Fibroblast of lung (primary cell): ENCODE measurements around the gene CHST3. TPM values are rescaled to one million over a fixed set of nuclear protein-coding genes. Genes with fewer than 3 reads are reported as not detected.

Source experiments
- DNase-seq, 2 donors: peaks; one replicate each; pipeline versions ENCODE4 v3.0.0 to v3.0.0-alpha.2; 2010; ENCODE audit warnings: low read depth in 2 of 2
- H2AFZ ChIP-seq: 2 replicates; pipeline ENCODE4 v1.5.1; 2012; ENCODE audit warnings: low read length, control low read depth, inconsistent platforms
- H3K27ac ChIP-seq: 2 replicates; pipeline ENCODE4 v1.5.1; 2011; ENCODE audit warnings: low read length, control low read depth; ENCODE audit not compliant: insufficient read depth
- H3K27me3 ChIP-seq: 2 replicates; pipeline ENCODE4 v1.5.1; 2011; ENCODE audit warnings: mild to moderate bottlenecking, low read length; ENCODE audit not compliant: control insufficient read depth, insufficient read depth
- H3K36me3 ChIP-seq: 2 replicates; pipeline ENCODE4 v1.5.1; 2011; ENCODE audit warnings: low read length; ENCODE audit not compliant: control insufficient read depth, insufficient read depth
- H3K4me1 ChIP-seq: 2 replicates; pipeline ENCODE4 v1.5.1; 2011; ENCODE audit warnings: low read length; ENCODE audit not compliant: control insufficient read depth, insufficient read depth; ENCODE audit errors: extremely low read depth
- H3K4me2 ChIP-seq: 2 replicates; pipeline ENCODE4 v1.5.1; 2011; ENCODE audit warnings: low read length, control low read depth; ENCODE audit not compliant: insufficient read depth; ENCODE audit errors: extremely low read depth
- H3K4me3 ChIP-seq, 4 experiments: fragments of 200-600 bp in 1 of 4; sonication (generic) in 1 of 4; replicated peaks in 1 of 4; 2 replicates each; pipeline ENCODE4 v1.5.1; 2011 to 2016; ENCODE audit warnings: low read length in 4 of 4, low read depth in 3 of 4, mild to moderate bottlenecking in 3 of 4, control low read depth in 2 of 4, inconsistent platforms in 1 of 4, mixed read lengths in 1 of 4; ENCODE audit not compliant: insufficient read depth in 1 of 4; ENCODE audit errors: control extremely low read depth in 1 of 4
- H3K79me2 ChIP-seq: 2 replicates; pipeline ENCODE4 v1.5.1; 2012; ENCODE audit warnings: mild to moderate bottlenecking, low read length, inconsistent platforms; ENCODE audit not compliant: control insufficient read depth, insufficient read depth
- H3K9ac ChIP-seq: 2 replicates; pipeline ENCODE4 v1.5.1; 2011; ENCODE audit warnings: mild to moderate bottlenecking, low read length, control low read depth; ENCODE audit not compliant: insufficient read depth
- H3K9me3 ChIP-seq: 2 replicates; pipeline ENCODE4 v1.5.1; 2012; ENCODE audit warnings: low read depth, low read length; ENCODE audit not compliant: control insufficient read depth, insufficient read depth
- H4K20me1 ChIP-seq: 2 replicates; pipeline ENCODE4 v1.5.1; 2011; ENCODE audit warnings: low read length; ENCODE audit not compliant: control insufficient read depth, insufficient read depth; ENCODE audit errors: extremely low read depth
- CTCF ChIP-seq, 2 donors: IDR thresholded peaks in 1 of 2; conservative IDR thresholded peaks in 1 of 2; 1 replicate in 1 of 2; 2 replicates in 1 of 2; pipeline ENCODE4 v1.5.1; 2011 to 2012; ENCODE audit warnings: low read length in 2 of 2, control low read depth in 1 of 2, inconsistent platforms in 1 of 2, low read depth in 1 of 2, mild to moderate bottlenecking in 1 of 2
- EZH2 ChIP-seq: IDR thresholded peaks from 2 replicates; pipeline ENCODE4 v1.5.1; 2012; ENCODE audit warnings: low read length, control low read depth, mild to moderate bottlenecking; ENCODE audit errors: missing control alignments
- polyA plus RNA-seq, 2 donors: library from polyadenylated mRNA; depleted of rRNA in 1 of 2; stranded (reverse) in 1 of 2; unstranded in 1 of 2; fragments of >200 nt; gene quantifications; 2 replicates each; pipeline ENCODE4 v1.2.1, GENCODE V29; 2011 to 2012; ENCODE audit warnings: missing spikeins in 1 of 2
- total RNA-seq: library from RNA; depleted of rRNA; stranded (reverse); fragments of >200 nt; gene quantifications from 2 replicates; pipeline ENCODE4 v1.2.1, GENCODE V29; 2014

CHST3 gene
- total and polyA plus RNA-seq, 2 donors (not counting 1 experiment from before 2014, with no cell fraction given): 9.1 to 29.9 TPM

- Histone ChIP-seq H3K9ac (no peak overlapping the region), H4K20me1 (no peaks in the 10 kb centered on the region), H3K79me2 (peaks cover 40% of the 10 kb centered on the region), H3K36me3 (peaks cover 2% of the 10 kb centered on the region), H3K27me3 (no peaks in the 10 kb centered on the region), H3K9me3 (no peaks in the 10 kb centered on the region), H3K4me3 (no peak overlapping the region), H3K4me2 (no peak overlapping the region), H3K27ac (no peak overlapping the region), H2AFZ (no peak overlapping the region), H3K4me1 (peaks cover 49% of the 10 kb centered on the region)
- TF ChIP-seq CTCF (conservative IDR thresholded peaks at IDR 0.05 in 1 of 2, IDR thresholded peaks at IDR 0.05 in 1 of 2; ENCODE audit: low read depth in 1 of 2, low read length in 2 of 2): no peak
- TF ChIP-seq EZH2: no peak
- no peak for DNase-seq
These were observed 18.3 kb downstream of the CHST3 start for GRCh38 chr10:71982269-71983178.

- H3K4me2 ChIP-seq: no peak overlapping the region
- no peaks in the 10 kb centered on the region for H3K9me3 ChIP-seq
- H3K27ac ChIP-seq: no peak overlapping the region
- no peak overlapping the region for H2AFZ ChIP-seq
- H3K4me3 ChIP-seq: no peak overlapping the region
- H4K20me1 ChIP-seq: no peaks in the 10 kb centered on the region
- no peaks in the 10 kb centered on the region for H3K36me3 ChIP-seq
- TF ChIP-seq CTCF (conservative IDR thresholded peaks at IDR 0.05 in 1 of 2, IDR thresholded peaks at IDR 0.05 in 1 of 2; ENCODE audit: low read depth in 1 of 2, low read length in 2 of 2) (no peak), EZH2 (no peak)
- H3K27me3 ChIP-seq: no peaks in the 10 kb centered on the region
- peaks cover 27% of the 10 kb centered on the region for H3K79me2 ChIP-seq
- no peak for DNase-seq
- H3K4me1 ChIP-seq: peaks cover 49% of the 10 kb centered on the region
- no peak overlapping the region for H3K9ac ChIP-seq
These were observed 20.1 kb downstream of the CHST3 start for GRCh38 chr10:71984126-71984808.

GRCh38 chr10:71984809-71985388 lies 20.7 kb downstream of the CHST3 start:
- Histone ChIP-seq H3K9me3 (no peaks in the 10 kb centered on the region), H3K4me3 (no peak overlapping the region), H3K27ac (peak overlapping the region; percentile 54), H3K4me1 (peaks cover 45% of the 10 kb centered on the region), H3K27me3 (no peaks in the 10 kb centered on the region), H3K36me3 (no peaks in the 10 kb centered on the region), H4K20me1 (no peaks in the 10 kb centered on the region), H3K9ac (no peak overlapping the region), H2AFZ (no peak overlapping the region), H3K79me2 (peaks cover 25% of the 10 kb centered on the region), H3K4me2 (no peak overlapping the region)
- no peak for DNase-seq
- no peak for TF ChIP-seq CTCF (conservative IDR thresholded peaks at IDR 0.05 in 1 of 2, IDR thresholded peaks at IDR 0.05 in 1 of 2; ENCODE audit: low read depth in 1 of 2, low read length in 2 of 2)
- TF ChIP-seq EZH2: no peak
